SK-N-SH treated with all-trans-retinoic acid at 6 μM for 48 hours (cell line): ENCODE data around the gene MXRA7.

Source experiments
- ATAC-seq: fragments of 200-7000 bp; cut with Tn5 transposase; 3 replicates; pipeline ENCODE4 v1.9.1; 2020; ENCODE audit warnings: mild to moderate bottlenecking, moderate library complexity
- ARNTL ChIP-seq: fragments of 450-650 bp; formaldehyde crosslinking; IDR thresholded peaks from 2 replicates; pipeline ENCODE4 v1.5.0; 2020; ENCODE audit warnings: low read depth, mild to moderate bottlenecking, moderate library complexity, borderline replicate concordance
- BACH2 ChIP-seq: fragments of 250-450 bp; sonication (Bioruptor Pico); IDR thresholded peaks from 2 replicates; pipeline ENCODE4 v1.9.0; 2021; ENCODE audit warnings: mild to moderate bottlenecking, borderline replicate concordance
- CSDC2 ChIP-seq: fragments of 250-450 bp; sonication (Bioruptor Pico); IDR thresholded peaks from 2 replicates; pipeline ENCODE4 v1.5.0; 2020; ENCODE audit warnings: mild to moderate bottlenecking, moderate library complexity
- CSRNP3 ChIP-seq: fragments of 250-450 bp; sonication (Bioruptor Pico); IDR thresholded peaks from 2 replicates; pipeline ENCODE4 v1.5.1; 2021; ENCODE audit warnings: mild to moderate bottlenecking, moderate library complexity
- ISL1 ChIP-seq: fragments of 250-450 bp; sonication (Bioruptor Pico); IDR thresholded peaks from 2 replicates; pipeline ENCODE4 v2.1.2; 2022; ENCODE audit warnings: mild to moderate bottlenecking, moderate library complexity
- OSR1 ChIP-seq: fragments of 250-450 bp; sonication (Bioruptor Pico); IDR thresholded peaks from 2 replicates; pipeline ENCODE4 v1.8.0; 2022; ENCODE audit warnings: moderate library complexity, mild to moderate bottlenecking, inconsistent platforms
- SNAI2 ChIP-seq: fragments of 250-450 bp; sonication (Bioruptor Pico); IDR thresholded peaks from 2 replicates; pipeline ENCODE4 v1.5.0; 2020; ENCODE audit warnings: mild to moderate bottlenecking, moderate library complexity
- TCF4 ChIP-seq: fragments of 250-450 bp; sonication (Bioruptor Pico); IDR thresholded peaks from 2 replicates; pipeline ENCODE4 v1.8.0; 2021; ENCODE audit warnings: mild to moderate bottlenecking, moderate library complexity, borderline replicate concordance
- TOX ChIP-seq: fragments of 250-450 bp; sonication (Bioruptor Pico); IDR thresholded peaks from 2 replicates; pipeline ENCODE4 v1.8.0; 2021; ENCODE audit warnings: mild to moderate bottlenecking, moderate library complexity, borderline replicate concordance
- TSHZ2 ChIP-seq: fragments of 250-450 bp; sonication (Bioruptor Pico); IDR thresholded peaks from 2 replicates; pipeline ENCODE4 v1.5.0; 2020; ENCODE audit warnings: mild to moderate bottlenecking, moderate library complexity
- ZC3H10 ChIP-seq: fragments of 250-450 bp; sonication (Bioruptor Pico); IDR thresholded peaks from 2 replicates; pipeline ENCODE4 v1.5.1; 2021; ENCODE audit warnings: mild to moderate bottlenecking, moderate library complexity
- ZFP3 ChIP-seq: fragments of 250-450 bp; sonication (Bioruptor Pico); IDR thresholded peaks from 2 replicates; pipeline ENCODE4 v1.5.0; 2020; ENCODE audit warnings: mild to moderate bottlenecking, moderate library complexity
- ZNF565 ChIP-seq: fragments of 450-650 bp; formaldehyde crosslinking; conservative IDR thresholded peaks from 2 replicates; pipeline ENCODE4 v1.5.0; 2020; ENCODE audit warnings: low read depth, mild to moderate bottlenecking, moderate library complexity
- ZNF70 ChIP-seq: fragments of 450-650 bp; formaldehyde crosslinking; IDR thresholded peaks from 2 replicates; pipeline ENCODE4 v1.5.0; 2020; ENCODE audit warnings: mild to moderate bottlenecking, moderate library complexity
- ZNF8 ChIP-seq: fragments of 450-650 bp; formaldehyde crosslinking; IDR thresholded peaks from 2 replicates; pipeline ENCODE4 v1.5.0; 2020; ENCODE audit warnings: mild to moderate bottlenecking, moderate library complexity
- TF ChIP-seq, protein P1 (sequence below): fragments of 250-450 bp; sonication (Bioruptor Pico); IDR thresholded peaks from 2 replicates; pipeline ENCODE4 v1.8.0; 2020; ENCODE audit warnings: mild to moderate bottlenecking, moderate library complexity, borderline replicate concordance
- TF ChIP-seq, protein P2 (sequence below): fragments of 250-450 bp; sonication (Bioruptor Pico); IDR thresholded peaks from 2 replicates; pipeline ENCODE4 v1.5.1; 2020; ENCODE audit warnings: low read depth, mild to moderate bottlenecking, moderate library complexity

MXRA7 gene

DNA sequence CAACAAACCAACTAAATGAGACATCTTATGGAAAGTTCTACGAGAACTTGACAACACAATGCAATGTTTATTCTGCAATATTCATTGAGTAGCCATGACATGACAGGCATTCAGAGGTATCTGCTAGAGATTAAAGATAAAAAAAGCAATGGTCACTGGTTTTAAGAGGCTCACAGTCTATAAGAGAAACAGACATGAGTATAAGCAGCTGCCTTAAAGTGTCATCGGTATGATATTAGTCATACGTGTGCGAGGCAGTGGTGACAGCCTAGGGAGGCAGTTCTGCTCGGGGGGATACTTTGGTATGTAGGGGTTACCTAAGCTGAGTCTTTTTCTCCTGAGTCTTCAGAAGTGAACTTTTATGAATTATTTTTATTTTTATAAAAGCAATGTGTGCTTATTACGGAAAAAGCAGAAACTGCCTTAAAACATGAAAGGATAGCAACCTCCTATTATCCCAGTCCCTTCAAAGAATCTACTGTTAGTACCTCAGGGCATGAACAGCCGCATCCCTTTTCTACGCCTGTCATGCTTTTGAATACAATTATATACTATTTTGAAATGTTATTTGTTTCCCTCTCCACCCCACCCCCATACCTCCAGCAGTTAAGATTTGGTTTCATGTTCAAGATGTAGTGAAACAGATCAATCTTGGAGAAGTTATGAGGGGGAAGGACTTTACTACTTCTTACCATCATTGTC, 75.0 kb downstream of the MXRA7 start:
- peak; percentile 92 for ATAC-seq
- TF ChIP-seq, protein P1, sequence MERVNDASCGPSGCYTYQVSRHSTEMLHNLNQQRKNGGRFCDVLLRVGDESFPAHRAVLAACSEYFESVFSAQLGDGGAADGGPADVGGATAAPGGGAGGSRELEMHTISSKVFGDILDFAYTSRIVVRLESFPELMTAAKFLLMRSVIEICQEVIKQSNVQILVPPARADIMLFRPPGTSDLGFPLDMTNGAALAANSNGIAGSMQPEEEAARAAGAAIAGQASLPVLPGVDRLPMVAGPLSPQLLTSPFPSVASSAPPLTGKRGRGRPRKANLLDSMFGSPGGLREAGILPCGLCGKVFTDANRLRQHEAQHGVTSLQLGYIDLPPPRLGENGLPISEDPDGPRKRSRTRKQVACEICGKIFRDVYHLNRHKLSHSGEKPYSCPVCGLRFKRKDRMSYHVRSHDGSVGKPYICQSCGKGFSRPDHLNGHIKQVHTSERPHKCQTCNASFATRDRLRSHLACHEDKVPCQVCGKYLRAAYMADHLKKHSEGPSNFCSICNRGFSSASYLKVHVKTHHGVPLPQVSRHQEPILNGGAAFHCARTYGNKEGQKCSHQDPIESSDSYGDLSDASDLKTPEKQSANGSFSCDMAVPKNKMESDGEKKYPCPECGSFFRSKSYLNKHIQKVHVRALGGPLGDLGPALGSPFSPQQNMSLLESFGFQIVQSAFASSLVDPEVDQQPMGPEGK (CRISPR knock-in tag) = peak; percentile 82
- no peak for TF ChIP-seq TSHZ2 (CRISPR knock-in tag)
- peak; percentile 53 for TF ChIP-seq TCF4 (CRISPR knock-in tag)
- TF ChIP-seq ZC3H10 (CRISPR knock-in tag) = no peak
- TF ChIP-seq ISL1 = peak; percentile 90
- TF ChIP-seq, protein P2, sequence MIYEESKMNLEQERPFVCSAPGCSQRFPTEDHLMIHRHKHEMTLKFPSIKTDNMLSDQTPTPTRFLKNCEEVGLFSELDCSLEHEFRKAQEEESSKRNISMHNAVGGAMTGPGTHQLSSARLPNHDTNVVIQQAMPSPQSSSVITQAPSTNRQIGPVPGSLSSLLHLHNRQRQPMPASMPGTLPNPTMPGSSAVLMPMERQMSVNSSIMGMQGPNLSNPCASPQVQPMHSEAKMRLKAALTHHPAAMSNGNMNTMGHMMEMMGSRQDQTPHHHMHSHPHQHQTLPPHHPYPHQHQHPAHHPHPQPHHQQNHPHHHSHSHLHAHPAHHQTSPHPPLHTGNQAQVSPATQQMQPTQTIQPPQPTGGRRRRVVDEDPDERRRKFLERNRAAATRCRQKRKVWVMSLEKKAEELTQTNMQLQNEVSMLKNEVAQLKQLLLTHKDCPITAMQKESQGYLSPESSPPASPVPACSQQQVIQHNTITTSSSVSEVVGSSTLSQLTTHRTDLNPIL = peak; percentile 64; the same call in 1 of the 2 replicates
- 0 out of 2 replicates have a peak, but pooled peaks have one; percentile 31 for TF ChIP-seq SNAI2 (CRISPR knock-in tag)
- TF ChIP-seq TOX (CRISPR knock-in tag) = peak; percentile 65; the same call in 1 of the 2 replicates

DNA sequence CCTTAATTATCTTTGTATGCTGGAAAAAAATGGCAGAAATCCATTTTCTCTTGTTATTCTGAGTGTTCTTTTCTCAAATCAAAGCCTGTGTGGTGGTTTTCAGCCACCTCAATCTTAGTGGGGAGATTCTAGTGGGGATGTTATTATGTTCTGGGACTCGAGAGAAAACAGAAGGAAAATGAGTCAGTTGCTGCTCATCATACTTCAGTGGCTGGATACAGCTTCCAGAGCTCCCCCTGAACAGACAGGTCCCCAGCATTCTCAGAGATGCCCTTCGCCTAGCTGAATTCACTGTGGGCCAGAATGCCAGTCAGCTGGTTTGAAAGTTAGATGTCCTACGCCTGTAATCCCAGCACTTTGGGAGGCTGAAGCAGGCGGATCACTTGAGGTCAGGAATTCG, 75.7 kb downstream of the MXRA7 start:
- ATAC-seq = peak; percentile 72
- TF ChIP-seq CSRNP3 (CRISPR knock-in tag) (no peak), CSDC2 (0 out of 2 replicates have a peak, but pooled peaks have one; percentile 26)

DNA sequence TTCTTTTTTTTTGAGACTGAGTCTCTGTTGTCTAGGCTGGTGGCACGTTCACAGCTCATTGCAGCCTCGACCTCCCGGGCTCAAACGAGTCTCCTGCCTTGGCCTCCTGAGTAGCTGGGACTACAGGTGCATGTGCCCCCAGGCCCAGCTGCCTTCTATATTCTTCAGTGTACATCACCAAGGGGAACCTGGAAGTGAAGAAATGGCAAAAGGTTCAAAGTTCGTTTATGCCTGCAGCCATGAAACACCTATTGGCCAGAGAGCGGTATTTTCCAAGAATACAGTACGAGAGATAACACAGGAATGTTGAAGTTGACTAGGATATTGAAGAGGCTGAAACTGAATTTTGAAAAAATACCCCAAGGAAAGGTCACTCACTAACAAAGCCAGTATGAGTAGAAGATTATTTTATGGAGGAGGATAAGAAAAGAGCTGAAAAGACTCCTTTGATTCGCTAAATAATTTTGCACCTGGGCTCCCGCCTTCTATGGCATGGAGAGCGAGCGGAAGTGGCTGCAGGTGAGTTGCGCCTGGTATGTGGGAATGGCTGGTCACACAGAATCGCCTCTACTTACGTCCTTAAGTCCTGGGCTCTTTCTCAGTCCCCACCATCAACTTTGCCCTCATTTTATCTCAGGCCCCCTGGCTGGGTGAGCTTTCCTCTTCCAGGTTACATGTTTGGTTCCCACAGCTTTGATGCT, 77.0 kb downstream of the MXRA7 start:
- ATAC-seq = no peak
- TF ChIP-seq ZNF8 (CRISPR knock-in tag) = no peak
- no peak for TF ChIP-seq ZNF70 (CRISPR knock-in tag)
- no peak for TF ChIP-seq ZC3H10 (CRISPR knock-in tag)
- TF ChIP-seq BACH2 = no peak
- no peak for TF ChIP-seq OSR1
- TF ChIP-seq ARNTL (CRISPR knock-in tag) = no peak
- TF ChIP-seq CSDC2 = no peak
- TF ChIP-seq TCF4 (CRISPR knock-in tag) = no peak
- TF ChIP-seq, protein P2 = no peak

DNA sequence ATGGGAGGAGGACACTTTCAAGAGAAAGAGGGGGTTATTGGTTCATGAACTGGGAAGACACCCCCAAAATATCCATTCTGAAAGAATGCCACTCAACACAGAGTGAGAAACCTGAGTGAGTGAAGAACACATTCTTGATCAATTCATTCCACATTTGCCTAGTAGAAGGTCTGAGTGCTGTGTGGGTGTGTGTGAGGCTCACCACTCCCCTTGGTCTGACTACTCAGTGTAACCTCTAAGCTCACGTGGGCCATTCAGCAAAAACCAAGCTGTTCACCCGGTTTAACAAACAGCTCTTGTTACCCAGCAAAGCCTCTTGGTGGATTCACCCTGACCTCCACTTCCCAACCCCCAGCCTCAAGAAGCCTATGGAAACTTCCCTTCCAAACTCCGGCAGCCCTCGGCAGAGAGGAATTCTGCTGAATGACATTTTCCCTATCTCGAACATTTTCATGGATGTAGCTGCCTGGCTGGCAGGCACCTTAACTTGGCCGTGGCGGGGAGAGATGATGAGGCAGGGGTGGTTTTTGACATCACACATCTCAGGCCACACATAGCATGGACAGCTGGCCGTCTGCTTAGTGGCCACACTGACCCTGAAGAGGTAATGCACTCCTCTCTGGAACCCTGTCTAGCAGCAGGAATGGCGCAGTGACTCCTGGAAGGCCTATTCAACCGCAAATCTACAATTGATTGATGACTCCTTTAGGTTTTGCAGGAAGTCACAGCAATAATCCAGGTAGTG, 78.8 kb downstream of the MXRA7 start:
- TF ChIP-seq ISL1 (no peak), ZNF70 (CRISPR knock-in tag) (no peak), ZFP3 (CRISPR knock-in tag) (no peak), TSHZ2 (CRISPR knock-in tag) (no peak), BACH2 (no peak), TCF4 (CRISPR knock-in tag) (no peak), ZNF565 (no peak), OSR1 (no peak), ZNF8 (CRISPR knock-in tag) (no peak), CSDC2 (no peak), TOX (CRISPR knock-in tag) (no peak)
- no peak for ATAC-seq
